GM18526 (cell line): ENCODE results near the gene SLC22A31.

Experiments used
- POLR2A ChIP-seq: IDR thresholded peaks from 3 replicates; pipeline ENCODE4 v1.6.1; 2011; ENCODE audit not compliant: insufficient read length; ENCODE audit errors: extremely low read depth

SLC22A31 gene

DNA sequence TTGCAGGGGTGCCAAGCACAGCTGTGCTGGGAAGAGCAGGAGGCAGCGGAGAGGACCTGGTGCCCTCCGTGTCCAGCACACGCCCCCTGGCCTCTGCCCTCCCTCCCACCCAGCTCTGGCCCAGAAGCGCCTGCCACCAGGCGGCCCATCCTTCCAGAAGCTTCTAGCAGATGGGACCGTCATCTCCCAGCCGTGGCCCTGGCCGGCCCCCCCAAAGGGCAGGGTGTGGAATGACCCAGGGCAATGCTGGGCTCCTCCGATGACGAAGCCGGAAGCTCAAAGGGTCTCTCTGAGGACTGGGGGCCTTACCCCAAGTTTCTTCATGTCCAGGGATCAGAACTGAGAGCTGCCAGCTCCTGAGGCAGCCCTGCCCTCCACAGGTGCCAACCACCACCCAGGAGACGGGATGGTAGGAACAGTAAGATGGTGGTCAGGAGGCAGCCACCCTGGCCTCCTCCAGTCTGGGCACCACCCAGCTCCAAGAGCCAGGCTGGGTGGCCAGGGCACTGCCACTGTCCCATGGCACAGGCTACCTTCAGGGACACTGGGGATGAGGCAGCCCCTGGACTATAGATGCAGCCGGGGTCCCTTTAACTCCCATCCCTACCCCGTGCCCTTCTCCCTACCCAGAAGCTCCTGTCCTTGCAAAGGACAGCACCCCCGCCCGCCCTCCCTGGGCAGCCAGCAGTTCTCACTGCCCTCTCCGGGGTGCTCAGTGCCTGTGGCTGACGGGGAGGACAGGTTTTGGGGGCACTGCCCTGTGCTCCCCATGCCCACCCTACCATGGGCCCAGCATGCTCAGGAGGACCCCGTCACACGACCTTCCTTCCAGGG, 35.3 kb downstream of the SLC22A31 start:
- no peak for TF ChIP-seq POLR2A

DNA sequence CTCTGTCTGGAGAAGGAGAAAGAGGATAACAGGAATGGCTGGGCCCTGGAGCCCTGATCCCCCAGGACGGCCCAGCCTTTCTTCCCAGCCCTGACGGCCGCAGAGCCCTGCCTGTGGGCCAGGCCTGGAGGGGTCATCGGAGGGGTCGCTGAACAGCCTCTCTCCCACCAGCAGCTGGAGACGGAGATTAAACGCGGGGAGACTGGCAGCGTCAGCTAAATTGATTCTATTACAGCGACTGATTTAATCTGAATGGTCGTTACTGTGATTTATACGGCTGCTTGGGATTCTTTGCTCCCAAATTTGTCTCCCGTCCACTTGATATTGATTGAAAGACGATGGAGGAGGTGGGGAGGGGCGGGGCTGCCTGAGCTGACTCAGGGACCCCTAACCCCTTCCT, 35.9 kb downstream of the SLC22A31 start:
- TF ChIP-seq POLR2A: no peak

DNA sequence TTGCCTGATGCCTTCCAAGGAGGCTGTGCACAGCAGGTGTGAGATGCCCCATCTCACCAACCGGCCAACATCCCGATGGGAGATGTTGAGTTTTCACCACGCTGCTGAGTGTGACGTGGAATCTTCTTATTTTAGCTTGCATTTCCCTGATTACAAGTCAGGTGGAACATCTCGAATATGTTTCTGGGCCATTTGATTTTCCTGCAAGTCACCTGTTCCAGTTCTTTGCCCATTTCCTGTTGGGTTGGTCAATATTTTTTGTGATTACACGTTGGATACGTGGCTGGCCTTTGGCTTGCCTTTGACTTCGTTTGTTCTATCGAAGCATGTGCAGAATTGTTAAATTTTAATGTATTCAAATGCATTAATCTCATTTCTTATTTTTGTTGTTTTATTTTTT, 37.0 kb downstream of the SLC22A31 start:
- no peak for TF ChIP-seq POLR2A

DNA sequence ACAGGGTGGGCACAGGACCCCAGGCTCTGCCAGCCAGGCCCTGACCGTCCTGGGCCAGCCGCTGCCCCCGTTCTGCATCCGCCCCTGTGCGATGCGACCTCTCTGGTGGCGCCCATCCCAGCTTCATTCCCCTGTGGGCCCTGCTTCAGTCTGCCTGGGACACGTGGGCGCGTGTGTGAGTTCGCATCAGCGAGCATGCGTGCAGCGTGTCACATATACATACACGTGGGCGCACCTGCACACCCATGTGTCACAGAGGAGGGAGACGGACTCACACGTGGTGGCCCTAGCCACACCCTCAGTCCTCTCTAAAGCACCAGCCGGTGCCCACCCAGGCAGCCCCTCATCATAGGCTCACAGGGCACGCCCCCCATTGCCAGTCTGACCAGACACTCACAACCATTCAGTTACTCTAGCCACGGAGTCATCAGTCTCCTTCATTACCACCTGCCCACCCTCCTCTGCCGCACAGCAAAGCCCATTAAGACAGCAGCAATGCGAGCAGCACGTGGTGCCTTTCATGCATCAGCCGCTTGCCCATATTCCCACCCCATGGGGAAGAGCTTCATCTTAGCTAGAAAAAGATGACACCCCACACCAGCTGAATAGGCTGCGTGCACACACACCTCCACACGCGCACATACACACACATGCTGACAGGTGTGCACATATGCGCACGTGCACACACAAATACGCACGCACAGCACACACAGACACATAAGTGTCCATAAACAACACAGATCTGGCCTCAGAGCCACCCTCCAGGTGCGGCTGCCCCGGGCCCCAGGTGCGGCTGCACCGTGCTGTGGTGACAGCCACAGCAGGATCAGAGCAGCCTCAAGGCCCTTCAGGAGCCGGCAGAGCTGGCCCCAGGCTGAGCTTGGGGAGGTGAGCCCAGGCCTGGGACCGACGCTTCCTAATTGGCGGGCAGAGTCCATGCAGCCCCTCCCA, 38.3 kb downstream of the SLC22A31 start:
- TF ChIP-seq POLR2A: no peak

DNA sequence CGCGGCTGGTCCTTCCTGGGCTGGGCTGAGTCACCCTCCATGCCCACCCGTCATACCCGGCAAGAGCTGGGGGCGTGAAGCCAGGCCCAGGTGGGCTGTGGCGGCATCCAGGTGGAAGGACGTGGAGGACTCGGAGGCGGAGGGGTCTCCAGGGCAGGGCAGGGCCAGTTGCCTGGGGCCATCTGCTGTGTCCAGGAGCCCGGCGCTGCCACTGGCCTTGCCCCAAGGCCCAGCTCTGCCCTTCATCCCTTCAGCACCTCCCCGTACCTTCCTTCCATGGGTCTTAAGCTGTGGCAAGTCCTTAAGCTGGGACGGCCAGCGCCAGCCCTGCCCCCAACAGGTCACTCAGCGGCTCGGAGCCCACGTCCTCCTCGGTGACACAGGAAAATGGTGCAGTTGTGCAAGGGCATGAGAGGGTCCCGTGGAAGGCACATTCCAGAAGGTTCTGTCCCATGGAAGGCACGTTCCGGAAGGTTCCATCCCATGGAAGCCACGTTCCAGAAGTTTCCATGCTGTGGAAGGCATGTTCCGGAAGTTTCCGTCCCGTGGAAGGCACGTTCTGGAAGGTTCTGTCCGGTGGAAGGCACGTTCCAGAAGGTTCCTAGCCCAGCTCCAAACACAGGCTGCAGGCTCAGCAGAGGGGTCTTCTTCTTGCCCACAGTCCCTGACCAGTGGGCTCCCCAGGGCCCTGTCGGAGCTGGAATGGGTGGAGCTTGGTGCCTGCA, 39.2 kb downstream of the SLC22A31 start:
- no peak for TF ChIP-seq POLR2A

DNA sequence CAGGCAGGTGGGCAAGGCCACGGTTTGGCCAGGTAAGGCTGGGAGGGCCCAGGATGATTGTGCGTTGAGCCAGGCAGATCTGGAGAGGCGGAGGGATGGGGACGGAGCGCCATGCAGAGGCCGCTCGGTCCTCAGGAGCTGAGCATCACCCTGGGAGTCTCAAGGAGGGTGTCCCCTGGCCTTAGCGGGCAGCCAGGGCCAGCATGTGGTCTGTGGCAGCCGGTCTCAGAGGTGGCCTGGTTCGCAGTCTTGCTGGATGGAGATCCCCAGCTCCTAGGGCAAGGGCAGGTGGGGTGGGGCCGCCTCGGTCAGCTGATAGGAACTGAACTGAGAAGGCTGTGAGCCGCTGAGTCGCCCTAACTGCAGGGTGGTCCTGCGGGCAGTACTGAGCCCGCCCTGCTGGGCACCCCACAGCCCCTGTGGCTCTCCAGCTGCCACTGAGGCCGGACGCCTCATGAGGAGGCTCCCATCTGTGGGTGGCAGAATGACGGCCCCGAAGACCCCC, 40.4 kb downstream of the SLC22A31 start:
- TF ChIP-seq POLR2A: no peak

DNA sequence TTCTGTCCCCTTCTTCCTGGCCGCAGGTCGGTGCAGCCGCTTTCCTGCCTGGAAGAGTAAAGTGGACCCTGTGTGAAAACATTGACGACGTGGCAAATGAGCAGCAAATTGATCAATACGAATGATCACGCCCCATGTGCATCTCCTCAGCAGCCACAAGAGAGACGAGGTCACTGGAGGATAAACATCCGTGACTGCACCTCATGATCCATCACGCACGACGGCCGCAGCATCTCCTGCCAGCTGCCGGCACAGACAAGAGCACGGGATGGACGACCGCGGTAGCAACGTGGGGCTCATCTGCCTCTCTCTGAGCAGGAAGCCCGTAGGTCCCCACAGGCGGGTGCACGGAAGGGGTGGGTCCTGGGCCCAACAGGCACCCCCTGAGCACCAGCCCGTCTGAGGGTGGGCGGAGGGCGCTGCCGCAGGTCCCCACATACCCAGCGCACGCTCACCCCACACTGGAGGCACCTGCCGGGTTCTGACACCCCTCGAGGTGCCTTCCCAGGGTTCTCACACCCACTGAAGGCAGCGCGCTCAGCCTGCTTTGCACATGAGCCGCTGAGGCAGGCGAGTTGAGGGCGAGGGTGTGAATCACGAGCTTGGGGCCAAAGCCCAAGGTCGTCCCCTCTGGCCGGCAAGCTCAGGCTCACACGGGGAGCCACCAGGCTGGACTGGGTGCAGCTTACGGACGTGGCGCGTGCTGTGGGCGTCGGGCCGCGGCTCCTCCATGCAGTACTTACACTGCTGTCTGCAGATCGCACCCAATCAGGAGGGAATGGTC, 41.1 kb downstream of the SLC22A31 start:
- TF ChIP-seq POLR2A: no peak

DNA sequence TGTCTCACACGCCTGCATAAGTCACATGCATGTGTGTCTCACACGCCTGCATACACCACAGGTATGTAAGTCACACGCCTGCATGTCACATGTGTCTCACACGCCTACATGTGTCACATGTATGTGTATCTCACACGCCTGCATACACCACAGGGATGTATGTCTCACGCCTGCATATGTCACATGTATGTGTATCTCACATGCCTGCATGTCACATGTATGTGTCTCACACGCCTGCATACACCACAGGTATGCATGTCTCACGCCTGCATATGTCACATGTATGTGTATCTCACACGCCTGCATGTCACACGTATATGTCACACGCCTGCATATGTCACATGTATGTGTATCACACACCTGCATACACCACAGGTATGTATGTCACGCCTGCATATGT, 42.6 kb downstream of the SLC22A31 start:
- no peak for TF ChIP-seq POLR2A

DNA sequence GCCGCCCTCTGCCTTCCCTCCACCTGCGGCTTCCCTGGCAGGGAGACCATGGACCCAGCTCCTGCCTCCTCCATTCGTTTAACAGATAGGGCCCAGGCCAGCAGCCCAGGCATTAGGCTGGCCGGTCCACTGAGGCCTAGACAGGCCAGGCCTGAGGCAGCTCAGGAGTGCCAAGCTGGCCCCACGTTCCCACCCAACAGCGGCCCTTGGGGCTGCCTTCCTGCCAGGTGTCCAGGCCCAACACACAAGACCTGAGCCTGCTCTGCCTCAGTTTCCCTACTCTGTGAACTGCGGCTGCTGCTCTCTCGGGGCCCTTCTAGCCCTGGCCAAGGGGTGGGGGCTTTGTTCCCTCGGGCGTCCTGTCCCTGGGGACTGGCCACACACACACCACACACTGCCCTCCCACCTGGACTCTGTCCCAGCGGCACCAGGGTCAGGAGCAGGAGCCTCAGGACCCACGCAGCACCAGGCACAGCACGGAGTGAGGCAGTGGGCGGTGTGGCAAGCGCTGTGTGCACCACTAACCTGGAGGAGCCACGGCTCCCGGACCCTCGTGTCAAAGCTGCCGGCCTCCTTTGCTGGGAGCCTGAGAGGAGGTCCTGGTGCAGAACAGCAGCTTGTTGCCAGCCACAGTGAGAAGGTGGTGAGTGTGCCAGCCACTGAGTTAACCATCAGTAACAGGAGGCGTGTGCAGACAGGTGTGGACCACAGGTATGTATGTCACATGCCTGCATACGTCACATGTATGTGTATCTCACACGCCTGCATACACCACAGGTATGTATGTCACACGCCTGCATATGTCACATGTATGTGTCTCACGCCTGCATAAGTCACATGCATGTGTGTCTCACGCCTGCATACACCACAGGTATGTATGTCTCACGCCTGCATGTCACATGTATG, 43.3 kb downstream of the SLC22A31 start:
- TF ChIP-seq POLR2A: no peak

DNA sequence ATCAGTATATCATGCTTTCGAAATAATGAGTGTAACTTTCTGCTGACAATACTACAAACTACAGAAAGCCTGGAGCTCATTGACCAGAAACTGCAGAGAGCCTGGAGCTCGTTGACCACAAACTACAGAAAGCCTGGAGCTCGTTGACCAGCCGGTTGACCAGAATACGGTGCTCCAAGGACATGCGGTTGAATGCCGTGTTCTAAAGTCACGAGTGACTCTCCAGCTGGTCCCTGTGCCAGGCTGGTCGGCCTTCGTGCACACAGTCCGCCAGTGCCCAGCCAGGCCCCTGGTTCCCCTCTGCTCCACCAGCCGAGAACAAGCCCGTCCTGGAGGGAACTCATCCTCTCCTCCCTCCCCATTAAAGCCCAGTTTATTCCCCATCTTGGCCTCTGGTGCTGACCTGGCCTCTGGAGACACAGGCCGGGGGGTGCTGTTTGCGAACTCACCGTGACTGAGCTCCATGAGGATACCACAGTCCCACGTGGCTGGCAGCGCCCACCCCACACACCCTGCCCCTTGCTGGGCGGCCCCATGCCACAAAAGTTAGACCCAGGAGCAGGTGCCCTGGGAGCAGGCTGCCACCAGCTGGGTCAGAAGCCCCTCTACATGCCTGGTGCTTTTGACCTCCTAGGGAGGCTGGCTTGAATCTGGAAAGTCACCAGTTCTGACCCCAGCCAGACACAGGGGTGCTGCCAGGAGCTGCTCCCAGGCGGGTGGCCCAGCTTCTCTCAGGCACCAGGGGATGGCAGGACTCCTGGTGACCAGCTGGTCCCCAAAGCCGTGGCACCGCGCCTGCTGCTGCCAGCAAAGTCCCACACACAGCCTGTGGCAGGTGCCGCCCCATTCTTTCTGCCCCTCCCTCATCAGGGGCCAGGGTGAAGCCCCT, 44.2 kb downstream of the SLC22A31 start:
- no peak for TF ChIP-seq POLR2A

DNA sequence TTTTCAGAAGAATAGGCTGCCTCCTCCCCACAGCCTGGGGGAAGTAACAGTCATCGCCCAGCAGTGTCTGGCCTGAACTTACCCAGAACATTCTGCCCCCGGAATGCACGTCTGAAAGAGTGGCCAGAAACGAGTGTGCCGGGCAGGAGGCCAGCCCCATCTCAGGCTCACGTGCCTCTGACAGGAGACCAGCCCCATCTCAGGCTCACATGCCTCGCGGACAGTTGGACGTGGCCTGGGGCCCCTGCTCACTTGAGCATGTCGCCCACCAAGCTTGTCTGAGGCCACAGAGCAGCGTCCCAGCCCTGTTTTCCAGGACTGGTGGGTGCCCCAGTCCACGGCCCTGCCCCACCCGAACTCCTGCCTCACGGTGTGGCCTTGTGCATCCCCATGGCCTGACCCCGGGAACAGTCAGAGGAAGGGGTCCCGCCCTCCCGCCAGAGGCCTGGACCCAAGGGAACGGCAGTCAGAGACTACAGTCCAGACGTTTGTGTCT, 45.1 kb downstream of the SLC22A31 start:
- TF ChIP-seq POLR2A: no peak
